T-helper 2 cell treated with Interferon-gamma antibody and Interleukin-4, amounts not matched to agents 100 ng/mL and 5 ng/mL, for 36 hours (primary cell): ENCODE measurements around the gene TXNDC2. TPM values are rescaled to one million over a fixed set of nuclear protein-coding genes. Genes with fewer than 3 reads are reported as not detected.

ENCODE experiments used
- intact Hi-C: fragments of 100-400 bp; cut with micrococcal nuclease; formaldehyde crosslinking; loops from one replicate; pipeline ENCODE4 v1.15.1; 2023
- total RNA-seq: library from RNA; stranded (reverse); gene quantifications from 2 replicates; pipeline ENCODE4 v1.2.3, GENCODE V29; 2022

The TXNDC2 gene
- total RNA-seq, 1 donor from 2014 or later = not detected

DNA sequence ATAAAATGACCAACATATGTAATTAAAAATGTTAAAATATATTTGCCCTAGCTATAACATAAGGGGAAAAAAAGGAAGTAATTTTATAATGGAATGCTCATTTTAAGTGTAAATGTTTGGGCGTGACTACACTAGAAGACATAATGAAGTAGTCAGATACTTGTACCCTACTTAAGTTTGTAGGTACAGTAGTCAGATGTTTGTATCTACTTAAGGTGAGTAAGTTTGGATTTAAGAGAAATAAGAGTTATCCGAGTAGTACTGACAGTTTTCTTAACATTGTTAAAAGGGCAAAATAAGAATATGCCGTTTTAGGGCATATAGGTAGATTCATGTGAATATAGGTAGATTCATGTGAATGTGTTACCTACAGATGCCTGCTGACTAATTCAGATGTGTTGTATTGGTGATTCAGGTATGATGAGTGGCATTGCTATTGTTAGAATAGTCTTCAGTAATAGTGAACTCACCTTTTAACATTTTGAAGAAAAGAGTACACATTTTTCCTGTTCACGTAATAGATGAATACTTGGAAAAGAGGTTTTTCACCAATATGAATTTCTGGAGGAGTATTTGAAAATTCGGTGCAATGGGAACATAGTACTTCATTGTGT lies 43.0 kb downstream of the TXNDC2 start:
- intact Hi-C loops = no loop called here

DNA sequence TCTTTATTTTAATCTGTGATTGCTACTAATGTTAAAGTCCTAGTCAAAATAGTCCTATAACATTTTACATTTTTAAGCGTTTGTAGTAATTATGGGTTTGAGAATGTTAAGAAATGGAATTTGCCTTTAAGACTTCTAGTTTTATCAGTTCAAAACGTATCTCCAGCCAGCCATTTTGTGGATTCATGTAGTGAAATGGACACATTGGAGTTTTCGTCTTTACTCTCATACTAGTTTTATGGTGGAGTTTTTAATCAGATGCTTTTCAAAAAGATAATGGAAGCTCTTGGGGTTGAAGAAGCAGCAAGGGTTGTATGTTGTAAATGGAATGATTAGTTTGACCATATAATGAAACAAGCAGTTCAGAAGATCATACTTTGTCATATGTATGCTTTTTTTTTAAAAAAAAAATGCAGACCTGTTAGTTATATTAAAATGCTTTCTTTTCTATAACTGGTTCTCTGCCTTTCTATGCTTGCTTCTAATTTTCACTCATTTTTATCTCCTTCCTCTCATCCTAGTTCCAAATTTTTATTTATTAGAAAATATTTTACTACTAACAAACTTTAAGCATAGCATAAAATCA lies 44.6 kb downstream of the TXNDC2 start:
- intact Hi-C loops = no loop called here

DNA sequence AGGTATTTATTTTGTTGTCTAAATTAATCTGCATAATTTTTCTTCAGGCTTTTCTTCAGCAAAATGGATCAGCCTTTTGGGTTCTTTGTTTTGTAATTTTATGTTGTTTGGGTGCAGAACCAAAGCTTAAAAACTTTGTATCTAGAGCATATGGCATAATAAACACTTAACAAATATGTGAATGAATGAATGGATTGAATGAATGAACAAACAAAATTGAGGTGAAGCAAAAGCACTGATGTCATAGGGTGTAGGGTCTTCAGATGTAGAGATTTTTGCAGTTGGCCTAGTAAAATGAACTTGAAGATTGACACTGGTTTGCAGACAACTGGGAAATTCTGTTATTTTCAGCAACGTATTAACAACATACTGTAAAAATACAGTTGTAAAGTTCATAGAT lies 45.4 kb downstream of the TXNDC2 start:
- intact Hi-C loops = no loop called here

GRCh38 chr18:9931678-9932077 lies 45.9 kb downstream of the TXNDC2 start:
- intact Hi-C loops = no loop called here

DNA sequence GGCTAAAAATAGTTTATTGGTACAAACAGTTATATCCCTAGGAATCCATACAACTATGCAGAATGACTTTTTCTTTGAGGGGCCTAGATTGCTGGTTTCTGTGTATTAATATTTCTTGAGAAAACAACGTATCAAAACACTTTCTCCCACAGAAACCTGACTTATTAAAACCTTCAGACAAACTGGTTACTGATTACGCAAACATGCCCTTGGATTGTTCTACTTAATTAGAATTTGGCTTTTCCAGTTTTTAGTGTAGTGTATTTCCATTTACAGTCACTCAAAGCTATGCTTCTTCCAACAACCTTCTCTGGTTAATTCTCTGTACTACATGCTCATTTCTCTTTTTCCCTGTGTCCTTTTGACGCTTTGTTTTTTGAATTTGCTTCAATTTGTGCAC lies 48.1 kb downstream of the TXNDC2 start:
- intact Hi-C loops = no loop called here

DNA sequence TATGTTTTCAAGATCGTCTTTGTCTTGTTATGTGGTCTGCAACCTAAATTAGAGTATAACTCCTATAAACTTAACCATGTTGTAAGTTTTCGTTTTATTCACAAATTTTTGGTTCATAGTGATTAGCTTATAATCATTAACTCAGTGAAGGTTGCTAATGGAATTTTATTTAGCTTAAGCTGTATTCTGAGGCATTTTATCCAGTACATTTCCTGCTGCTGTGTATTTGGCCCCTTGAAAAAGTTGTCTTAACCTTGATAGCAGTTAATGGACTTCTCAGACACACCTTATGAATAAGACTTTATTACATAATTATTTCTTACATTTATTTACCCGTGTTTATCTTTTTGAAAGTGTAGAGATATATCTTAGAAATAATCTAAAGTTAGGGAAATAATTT lies 48.5 kb downstream of the TXNDC2 start:
- intact Hi-C loops = no loop called here

Other genes starting within 250 kb of the TXNDC2 start
- gene RAB31, start 177.7 kb upstream of the TXNDC2 start, total RNA-seq = 0.57 and 1.1 TPM in 2 replicates
- gene VAPA, start 28.0 kb downstream of the TXNDC2 start, total RNA-seq = 168 and 179 TPM in 2 replicates